ENCODE results near the gene MRPL2.

MRPL2 gene

GRCh38 chr6:43021270-43022047 is 37.8 kb downstream of the MRPL2 start, which contains the start of gene RRP36:
Gene RRP36 (plus strand): TSS chr6:43021623. CDS start chr6:43021655, 32 bp downstream.
- DNase-seq (ENCODE audit: low spot score) = peak; percentile 74

- no peak for DNase-seq (ENCODE audit: low spot score)
These were observed 38.4 kb downstream of the MRPL2 start for GRCh38 chr6:43020847-43021246.

GRCh38 chr6:43020052-43020705 is 39.1 kb downstream of the MRPL2 start:
- no peak for DNase-seq (ENCODE audit: low spot score)

GRCh38 chr6:43019152-43019551 is 40.1 kb downstream of the MRPL2 start:
- DNase-seq (ENCODE audit: low spot score) = no peak

- no peak for DNase-seq (ENCODE audit: low spot score)
These were observed 42.3 kb downstream of the MRPL2 start for GRCh38 chr6:43016943-43017334.

- DNase-seq (ENCODE audit: low spot score) = peak; percentile 10
These were observed 42.9 kb downstream of the MRPL2 start for GRCh38 chr6:43016176-43016942.

- no peak for DNase-seq (ENCODE audit: low spot score)
These were observed 44.8 kb downstream of the MRPL2 start for GRCh38 chr6:43014434-43014909.

- peak; percentile 99 for DNase-seq (ENCODE audit: low spot score)
These were observed 45.3 kb downstream of the MRPL2 start, which contains the start of the genes KLHDC3 and MEA1 for GRCh38 chr6:43013843-43014433. Gene KLHDC3 (plus strand): TSS chr6:43014249. CDS start chr6:43017193, 2,944 bp downstream. Gene MEA1 (minus strand): TSS chr6:43013946. CDS start chr6:43013813, 133 bp downstream.

- peak; percentile 66 for DNase-seq (ENCODE audit: low spot score)
These were observed 46.0 kb downstream of the MRPL2 start for GRCh38 chr6:43013097-43013842.

GRCh38 chr6:43012364-43012763 is 46.9 kb downstream of the MRPL2 start:
- DNase-seq (ENCODE audit: low spot score) = no peak

GRCh38 chr6:43011207-43011606 is 48.0 kb downstream of the MRPL2 start:
- DNase-seq (ENCODE audit: low spot score) = no peak

- peak; percentile 43 for DNase-seq (ENCODE audit: low spot score)
These were observed 50.1 kb downstream of the MRPL2 start for GRCh38 chr6:43009124-43009523.

- DNase-seq (ENCODE audit: low spot score) = no peak
These were observed 52.1 kb downstream of the MRPL2 start for GRCh38 chr6:43007126-43007525.

GRCh38 chr6:43006251-43006650 is 53.0 kb downstream of the MRPL2 start:
- no peak for DNase-seq (ENCODE audit: low spot score)

GRCh38 chr6:43005844-43006243 is 53.4 kb downstream of the MRPL2 start:
- no peak for DNase-seq (ENCODE audit: low spot score)

Data from hematopoietic multipotent progenitor cell treated with erythropoietin and hydrocortisone succinate and interleukin-3 and kit ligand, for 15 days (in vitro differentiated cells).